IPS-18c (cell line): ENCODE measurements around the gene LRRC3.

Experiments used
- H3K4me3 ChIP-seq: 2 replicates; pipeline ENCODE4 v1.7.0; 2013; ENCODE audit warnings: low read depth, mild to moderate bottlenecking, low read length, moderate library complexity; ENCODE audit not compliant: insufficient read depth
- H3K9me3 ChIP-seq: one replicate; pipeline ENCODE4 v1.6.1; 2013; ENCODE audit warnings: mild to moderate bottlenecking, low read length, moderate library complexity; ENCODE audit not compliant: control insufficient read depth, insufficient read depth

Gene LRRC3

GRCh38 chr21:44421901-44422840, 33.1 kb upstream of the LRRC3 start:
- Histone ChIP-seq H3K9me3 (no peaks in the 10 kb centered on the region), H3K4me3 (no peak overlapping the region)

- no peaks in the 10 kb centered on the region for H3K9me3 ChIP-seq
- no peak overlapping the region for H3K4me3 ChIP-seq
Measured at GRCh38 chr21:44423312-44423821, 31.9 kb upstream of the LRRC3 start.

DNA sequence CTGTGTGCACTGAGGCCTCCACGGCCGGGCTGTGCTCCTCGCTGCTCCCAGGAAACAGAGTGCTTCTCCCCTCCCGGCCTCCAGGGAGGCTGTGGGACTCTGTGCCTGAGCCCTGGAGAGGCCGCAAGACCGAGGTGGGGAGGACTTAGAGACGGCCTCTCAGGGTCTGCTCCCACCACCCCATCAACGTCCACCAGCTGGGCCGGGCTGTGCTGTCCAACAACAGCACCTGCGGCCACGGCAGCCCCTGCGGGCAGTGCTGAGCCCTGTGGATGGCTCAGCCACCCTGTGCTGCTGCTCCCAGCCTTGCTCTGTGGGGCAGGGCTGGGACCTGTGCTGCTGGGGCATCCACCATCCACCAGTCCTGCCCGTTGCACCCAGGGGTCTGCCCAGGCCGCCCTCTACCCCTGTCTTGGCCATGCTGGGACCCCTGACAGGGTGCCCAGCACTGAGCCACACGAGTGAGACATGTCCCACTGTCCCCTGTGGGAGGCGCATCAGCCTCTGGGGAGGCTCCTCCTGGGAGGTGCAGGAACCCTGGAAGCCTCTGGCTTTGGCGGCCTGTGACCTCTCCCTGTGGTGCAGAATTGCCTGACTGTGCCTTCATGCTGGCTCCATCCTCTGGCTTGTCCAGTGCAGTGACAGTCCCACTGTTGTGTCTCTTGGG, 31.2 kb upstream of the LRRC3 start:
- Histone ChIP-seq H3K4me3 (no peak overlapping the region), H3K9me3 (peaks cover 3% of the 10 kb centered on the region)

- H3K4me3 ChIP-seq = no peak overlapping the region
- peaks cover 3% of the 10 kb centered on the region for H3K9me3 ChIP-seq
Measured at GRCh38 chr21:44424608-44425306, 30.6 kb upstream of the LRRC3 start.

GRCh38 chr21:44425307-44425894, 29.9 kb upstream of the LRRC3 start:
- Histone ChIP-seq H3K4me3 (no peak overlapping the region), H3K9me3 (peaks cover 3% of the 10 kb centered on the region)

DNA sequence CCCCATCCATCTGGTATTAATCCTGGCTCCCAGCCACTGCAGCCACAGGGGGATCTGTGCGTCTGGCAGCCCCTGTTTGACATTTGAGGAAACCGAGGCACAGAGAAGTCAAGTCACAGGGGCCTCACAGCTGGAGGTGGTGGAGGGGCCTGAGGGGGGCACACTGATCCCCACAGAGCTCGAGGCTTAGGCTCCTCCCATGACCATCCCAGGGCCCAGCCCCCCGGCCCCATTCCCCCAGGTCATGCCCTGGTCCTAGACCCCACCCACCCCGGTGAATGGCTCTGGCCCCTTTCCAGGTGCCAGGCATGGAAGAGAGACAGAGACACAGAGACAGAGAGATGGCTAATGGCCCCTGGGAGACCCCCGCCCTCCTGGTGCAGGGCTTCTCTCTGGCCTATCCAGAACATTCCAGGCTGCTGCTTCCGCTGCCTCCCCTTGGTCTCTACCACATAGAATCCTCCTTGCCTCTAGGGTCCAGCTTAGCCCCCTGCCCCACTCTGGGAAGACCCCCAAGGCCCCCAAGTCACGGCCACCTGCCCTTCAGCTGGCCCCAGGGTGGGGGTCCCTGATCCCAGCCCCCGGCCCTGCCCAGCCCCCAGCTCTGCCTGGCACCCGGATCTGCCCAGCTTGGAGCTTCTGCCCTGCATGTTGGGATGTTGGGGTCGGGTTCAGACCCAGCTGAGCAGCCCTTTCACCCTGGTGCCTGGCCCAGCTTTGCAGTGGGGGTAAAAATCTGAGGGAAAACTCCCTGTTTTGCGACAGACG, 29.2 kb upstream of the LRRC3 start:
- Histone ChIP-seq H3K4me3 (no peak overlapping the region), H3K9me3 (peaks cover 3% of the 10 kb centered on the region)

DNA sequence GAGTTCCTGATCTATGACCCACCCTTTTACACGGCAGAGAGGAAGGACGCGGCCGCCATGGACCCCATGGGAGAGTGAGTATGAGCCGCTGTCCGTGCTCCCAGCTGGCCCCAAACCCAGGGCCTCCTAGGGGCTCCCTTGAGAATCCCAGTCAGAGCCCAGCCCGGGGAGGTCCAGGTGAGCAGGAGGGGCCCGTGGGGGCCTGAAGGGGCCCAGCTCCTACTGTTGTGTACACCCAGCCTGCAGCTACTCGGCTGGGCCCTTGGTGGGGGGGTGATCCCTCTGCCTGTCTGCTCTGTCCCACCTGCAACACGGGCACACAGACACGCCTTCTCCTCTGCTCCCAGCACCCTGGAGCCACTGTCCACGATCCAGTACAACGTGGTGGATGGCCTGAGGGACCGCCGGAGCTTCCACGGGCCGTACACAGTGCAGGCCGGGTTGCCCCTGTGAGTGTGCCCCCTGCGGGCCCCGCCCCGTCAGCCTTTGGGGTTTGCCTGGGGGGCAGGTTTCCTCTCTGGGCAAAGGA, 28.6 kb upstream of the LRRC3 start:
- Histone ChIP-seq H3K9me3 (peaks cover 3% of the 10 kb centered on the region), H3K4me3 (no peak overlapping the region)

DNA sequence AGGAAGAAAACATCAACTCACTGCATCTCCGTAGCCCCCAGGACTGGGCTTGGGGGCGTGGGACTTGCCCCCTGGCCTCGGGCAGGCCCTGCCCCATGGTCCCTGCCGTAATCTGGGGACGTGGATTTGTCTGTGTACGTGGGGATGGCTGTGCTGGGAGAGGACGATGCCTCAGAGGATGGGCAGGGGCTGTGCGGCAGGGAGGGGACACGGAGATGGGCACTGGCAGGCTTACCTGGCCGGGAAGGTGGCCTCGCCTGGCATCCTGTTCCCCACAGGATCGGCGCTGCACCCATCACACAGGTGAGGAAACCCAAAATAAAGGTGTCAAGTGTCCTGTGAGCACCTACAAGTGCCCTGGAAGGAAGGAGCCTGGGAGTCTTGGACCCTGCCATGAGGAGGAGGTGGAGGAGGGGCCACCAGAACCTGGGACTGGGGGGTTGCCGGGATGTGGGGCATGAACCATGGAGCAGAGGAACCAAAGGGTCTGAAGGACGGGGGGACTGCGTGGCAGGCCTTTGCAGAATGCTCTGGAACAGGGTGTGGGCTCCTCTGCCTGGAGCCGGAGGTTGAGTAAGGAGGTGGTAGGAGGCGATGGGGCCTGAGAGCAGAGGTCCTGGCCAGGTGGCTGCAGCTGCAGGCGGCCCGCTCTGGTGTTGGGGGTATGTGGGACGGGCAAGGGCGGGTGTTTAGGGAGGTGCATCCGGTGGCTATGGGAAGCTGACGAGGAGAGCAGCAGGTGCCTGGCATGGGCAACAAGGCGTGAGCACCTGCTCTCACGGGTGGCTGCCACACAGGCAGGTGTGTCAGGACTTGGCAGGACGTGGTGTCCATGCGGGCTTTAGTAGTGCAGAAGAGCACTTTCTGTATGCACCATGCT, 27.8 kb upstream of the LRRC3 start:
- H3K4me3 ChIP-seq = no peak overlapping the region

DNA sequence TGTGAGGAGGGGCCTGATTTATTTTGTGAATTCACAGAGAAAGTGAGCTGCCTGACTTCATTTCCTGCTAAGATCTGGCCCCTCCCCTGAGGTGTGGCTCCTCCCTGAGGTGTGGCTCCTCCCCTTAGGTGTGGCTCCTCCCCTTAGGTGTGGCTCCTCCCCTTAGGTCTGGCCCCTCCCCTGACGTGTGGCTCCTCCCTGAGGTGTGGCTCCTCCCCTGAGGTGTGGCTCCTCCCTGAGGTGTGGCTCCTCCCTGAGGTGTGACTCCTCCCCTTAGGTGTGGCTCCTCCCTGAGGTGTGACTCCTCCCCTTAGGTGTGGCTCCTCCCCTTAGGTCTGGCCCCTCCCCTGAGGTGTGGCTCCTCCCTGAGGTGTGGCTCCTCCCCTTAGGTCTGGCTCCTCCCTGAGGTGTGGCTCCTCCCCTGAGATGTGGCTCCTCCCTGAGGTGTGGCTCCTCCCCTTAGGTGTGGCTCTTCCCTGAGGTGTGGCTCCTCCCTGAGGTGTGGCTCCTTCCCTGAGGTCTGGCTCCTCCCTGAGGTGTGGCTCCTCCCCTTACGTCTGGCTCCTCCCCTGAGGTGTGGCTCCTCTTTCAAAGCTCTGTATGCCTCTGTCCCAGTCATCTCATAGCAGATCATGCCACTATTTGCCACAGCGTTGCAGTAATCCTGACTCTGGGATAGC, 26.9 kb upstream of the LRRC3 start:
- no peak overlapping the region for H3K4me3 ChIP-seq
- peaks cover 3% of the 10 kb centered on the region for H3K9me3 ChIP-seq

More for the DNA sequence above, 27.8 kb upstream of the LRRC3 start:
- H3K9me3 ChIP-seq = peaks cover 3% of the 10 kb centered on the region

GRCh38 chr21:44429894-44430293, 25.4 kb upstream of the LRRC3 start:
- Histone ChIP-seq H3K4me3 (no peak overlapping the region), H3K9me3 (peaks cover 3% of the 10 kb centered on the region)

DNA sequence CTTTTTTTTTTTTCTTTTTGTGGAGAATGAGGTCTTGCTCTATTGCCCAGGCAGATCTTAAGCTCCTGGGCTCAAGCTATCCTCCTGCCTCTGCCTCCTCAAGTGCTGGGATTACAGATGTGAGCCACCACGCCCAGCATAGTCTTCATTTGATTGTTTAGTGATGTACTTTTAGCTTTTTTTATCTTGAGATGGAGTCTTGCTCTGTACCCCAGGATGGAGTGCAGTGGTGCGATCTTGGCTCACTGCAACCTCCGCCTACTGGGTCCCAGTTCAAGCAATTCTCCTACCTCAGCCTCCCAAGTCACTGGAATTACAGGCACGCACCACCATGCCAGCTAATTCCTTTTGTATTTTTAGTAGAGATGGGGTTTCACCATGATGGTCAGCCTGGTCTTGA, 24.0 kb upstream of the LRRC3 start:
- Histone ChIP-seq H3K9me3 (peaks cover 3% of the 10 kb centered on the region), H3K4me3 (no peak overlapping the region)

DNA sequence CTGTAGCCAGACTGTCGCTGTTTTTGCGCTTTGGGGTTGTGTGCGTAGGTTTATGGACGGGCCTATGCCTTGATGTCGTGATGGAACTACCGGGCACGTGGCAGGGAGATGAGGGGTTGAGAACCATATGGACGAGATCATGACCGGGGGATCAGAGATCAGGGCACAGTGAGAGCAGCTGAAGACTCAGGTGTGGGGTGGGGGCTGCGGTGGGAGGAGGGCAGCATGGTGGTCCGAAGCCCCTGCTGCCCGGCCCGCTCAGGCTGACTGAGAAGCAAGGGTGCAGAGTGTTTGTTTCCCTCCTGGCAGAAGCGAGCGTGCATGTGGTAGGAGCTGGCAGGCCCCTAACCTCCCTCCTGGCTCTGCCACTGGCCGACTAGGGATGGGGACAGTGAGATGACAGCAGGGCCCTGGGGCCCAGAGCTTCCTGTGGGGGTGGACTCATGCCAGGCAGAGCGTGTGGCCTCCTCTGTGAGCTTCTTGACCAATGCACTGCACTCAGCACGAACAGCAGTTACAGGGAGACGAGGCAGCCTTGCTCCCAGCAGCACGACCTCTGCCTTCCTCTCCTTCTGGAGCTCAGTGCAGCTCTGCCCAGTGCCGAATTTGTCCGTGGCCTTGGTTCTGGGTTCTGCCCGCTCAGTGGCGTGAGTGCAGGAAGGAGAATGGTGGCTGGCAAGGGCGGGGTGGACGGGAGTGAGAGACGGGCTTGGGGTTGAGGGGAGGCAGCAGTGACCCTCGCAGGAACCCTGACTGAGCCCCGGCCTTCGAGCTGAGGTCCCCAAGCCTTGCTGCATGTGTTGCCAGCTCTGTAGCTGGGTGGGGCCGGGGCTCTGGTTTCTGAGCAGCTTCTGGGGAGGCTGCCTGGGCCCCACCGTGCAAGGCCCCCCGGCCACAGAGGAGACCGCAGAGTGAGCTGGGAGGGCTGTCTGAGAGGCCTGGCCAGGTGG, 22.2 kb upstream of the LRRC3 start:
- H3K9me3 ChIP-seq = peaks cover 3% of the 10 kb centered on the region
- H3K4me3 ChIP-seq = no peak overlapping the region

- no peaks in the 10 kb centered on the region for H3K9me3 ChIP-seq
- H3K4me3 ChIP-seq = no peak overlapping the region
Measured at GRCh38 chr21:44433791-44434567, 21.3 kb upstream of the LRRC3 start.

GRCh38 chr21:44434568-44434925, 20.8 kb upstream of the LRRC3 start:
- H3K9me3 ChIP-seq = no peaks in the 10 kb centered on the region
- H3K4me3 ChIP-seq = no peak overlapping the region
